ENCODE results near the gene HSPA12A. TPM values are rescaled to one million over a fixed set of nuclear protein-coding genes. Genes with fewer than 3 reads are reported as not detected.

The HSPA12A gene
- total RNA-seq, 4 donors from 2014 or later, result 2.6 to 15.7 (median 6.8) TPM

GRCh38 chr10:116686632-116687031 is 55.7 kb downstream of the HSPA12A start:
- no peaks in the 10 kb centered on the region for H3K27me3 ChIP-seq
- TF ChIP-seq CTCF (IDR thresholded peaks at IDR 0.05), result no peak
- TF ChIP-seq POLR2A (IDR thresholded peaks at IDR 0.05), result no peak

GRCh38 chr10:116685807-116686206 is 56.6 kb downstream of the HSPA12A start:
- Histone ChIP-seq H3K27ac (no peak overlapping the region), H3K9me3 (no peaks in the 10 kb centered on the region), H3K4me1 (no peaks in the 10 kb centered on the region), H3K27me3 (no peaks in the 10 kb centered on the region), H3K4me3 (no peak overlapping the region), H3K36me3 (no peaks in the 10 kb centered on the region)
- TF ChIP-seq POLR2A (IDR thresholded peaks at IDR 0.05), result no peak
- TF ChIP-seq CTCF (IDR thresholded peaks at IDR 0.05), result no peak
- DNase-seq, result no peak

More at GRCh38 chr10:116686632-116687031, 55.7 kb downstream of the HSPA12A start:
- Histone ChIP-seq H3K9me3 (no peaks in the 10 kb centered on the region), H3K36me3 (no peaks in the 10 kb centered on the region), H3K4me3 (no peak overlapping the region), H3K27ac (no peak overlapping the region), H3K4me1 (no peaks in the 10 kb centered on the region)
- DNase-seq, result no peak

DNA sequence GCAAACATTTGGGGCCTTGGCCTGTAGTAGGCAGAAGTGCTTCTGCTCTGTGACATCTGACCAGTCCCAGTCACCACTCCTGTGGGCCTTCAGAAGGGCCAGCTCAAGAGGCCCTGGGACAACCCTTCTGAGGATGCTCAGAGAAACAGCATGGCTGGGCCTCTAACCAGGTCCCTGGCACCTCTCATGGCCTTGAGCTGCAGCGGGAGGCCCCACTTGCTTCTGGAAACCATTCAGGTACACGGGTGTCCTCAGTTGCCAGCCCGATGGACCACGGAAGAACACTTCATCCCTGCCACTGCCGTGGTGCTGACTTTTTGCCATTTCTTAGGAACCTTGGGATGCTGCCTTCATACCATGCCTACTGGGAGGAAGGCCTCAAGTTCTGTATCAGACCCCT is 57.6 kb downstream of the HSPA12A start:
- H3K27ac ChIP-seq, result no peak overlapping the region
- no peaks in the 10 kb centered on the region for H3K4me1 ChIP-seq
- no peaks in the 10 kb centered on the region for H3K36me3 ChIP-seq
- no peaks in the 10 kb centered on the region for H3K9me3 ChIP-seq
- no peak for DNase-seq
- H3K27me3 ChIP-seq, result no peaks in the 10 kb centered on the region
- TF ChIP-seq POLR2A (IDR thresholded peaks at IDR 0.05), result no peak
- no peak for TF ChIP-seq CTCF (IDR thresholded peaks at IDR 0.05)
- no peak overlapping the region for H3K4me3 ChIP-seq

DNA sequence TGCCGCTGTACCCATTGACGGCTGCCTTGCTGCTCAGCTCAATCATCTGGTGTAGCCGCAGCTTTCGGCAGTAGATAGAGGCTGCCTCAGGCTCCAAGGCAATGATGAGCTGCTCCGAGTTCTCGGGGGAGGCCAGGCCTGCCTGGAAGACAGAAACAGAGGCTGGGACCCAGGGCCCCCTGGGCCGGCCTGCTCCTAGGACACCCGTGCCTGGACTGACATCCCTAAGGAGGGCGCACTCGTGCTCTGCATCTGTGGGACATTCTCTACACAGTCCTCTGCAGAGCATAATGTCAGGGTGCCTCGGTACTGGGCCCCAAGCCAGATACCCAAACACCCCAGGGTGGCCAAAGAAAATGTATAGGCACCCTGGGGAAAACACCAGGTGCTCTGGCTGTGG is 58.5 kb downstream of the HSPA12A start:
- TF ChIP-seq POLR2A (IDR thresholded peaks at IDR 0.05) (no peak), CTCF (IDR thresholded peaks at IDR 0.05) (no peak)
- Histone ChIP-seq H3K4me1 (no peaks in the 10 kb centered on the region), H3K4me3 (no peak overlapping the region), H3K27ac (no peak overlapping the region), H3K27me3 (no peaks in the 10 kb centered on the region), H3K36me3 (no peaks in the 10 kb centered on the region), H3K9me3 (no peaks in the 10 kb centered on the region)
- no peak for DNase-seq

GRCh38 chr10:116683166-116683565 is 59.2 kb downstream of the HSPA12A start:
- Histone ChIP-seq H3K4me3 (no peak overlapping the region), H3K4me1 (no peaks in the 10 kb centered on the region), H3K36me3 (no peaks in the 10 kb centered on the region), H3K9me3 (no peaks in the 10 kb centered on the region), H3K27ac (no peak overlapping the region), H3K27me3 (no peaks in the 10 kb centered on the region)
- TF ChIP-seq CTCF (IDR thresholded peaks at IDR 0.05), result no peak
- no peak for TF ChIP-seq POLR2A (IDR thresholded peaks at IDR 0.05)
- DNase-seq, result no peak

- no peaks in the 10 kb centered on the region for H3K4me1 ChIP-seq
- TF ChIP-seq POLR2A (IDR thresholded peaks at IDR 0.05) (no peak), CTCF (IDR thresholded peaks at IDR 0.05) (no peak)
- no peak for DNase-seq
- no peak overlapping the region for H3K4me3 ChIP-seq
- no peak overlapping the region for H3K27ac ChIP-seq
- H3K36me3 ChIP-seq, result no peaks in the 10 kb centered on the region
- H3K27me3 ChIP-seq, result no peaks in the 10 kb centered on the region
- no peaks in the 10 kb centered on the region for H3K9me3 ChIP-seq
Observed at GRCh38 chr10:116679351-116679750, 63.0 kb downstream of the HSPA12A start.

All from Peyer's patch (tissue), 4 donors.